Measurements from ENCODE around the gene KCNQ1OT1.

The KCNQ1OT1 gene

GRCh38 chr11:2702771-2703362, 3.1 kb upstream of the KCNQ1OT1 start:
- Histone ChIP-seq H3F3A (ENCODE audit: insufficient read depth, low read length) (no peaks in the 10 kb centered on the region), H3K27me3 (ENCODE audit: insufficient read depth, low read length) (no peaks in the 10 kb centered on the region), H3K9ac (ENCODE audit: low read length) (no peak overlapping the region), H4K20me1 (ENCODE audit: insufficient read depth, low read length) (no peaks in the 10 kb centered on the region), H3K79me2 (ENCODE audit: insufficient read depth, low read length) (peaks cover 9% of the 10 kb centered on the region), H3K27ac (ENCODE audit: low read depth, low read length, poor library complexity, severe bottlenecking) (peak overlapping the region; percentile 42), H3K9me2 (ENCODE audit: low read depth, low read length) (no peaks in the 10 kb centered on the region), H3K4me1 (ENCODE audit: insufficient read depth, low read length, severe bottlenecking) (peaks cover 45% of the 10 kb centered on the region), H3K4me3 (ENCODE audit: low read depth, low read length, poor library complexity, severe bottlenecking) (no peak overlapping the region), H3K9me3 (ENCODE audit: low read length) (no peaks in the 10 kb centered on the region), H3K36me3 (ENCODE audit: insufficient read depth, low read length) (no peaks in the 10 kb centered on the region; the same call in 1 of the 2 replicates), H2AFZ (ENCODE audit: low read length) (no peak overlapping the region), H3K4me2 (ENCODE audit: low read length) (peak overlapping the region; percentile 29; the same call in 1 of the 2 replicates)
- no peak for TF ChIP-seq CTCF (IDR thresholded peaks at IDR 0.05; ENCODE audit: low read length)
- no peak for TF ChIP-seq EZH2 (IDR thresholded peaks at IDR 0.05; ENCODE audit: borderline replicate concordance, low read length)

- Histone ChIP-seq H3K9ac (ENCODE audit: low read length) (no peak overlapping the region), H4K20me1 (ENCODE audit: insufficient read depth, low read length) (no peaks in the 10 kb centered on the region), H3K4me1 (ENCODE audit: insufficient read depth, low read length, severe bottlenecking) (peaks cover 54% of the 10 kb centered on the region), H3K27me3 (ENCODE audit: insufficient read depth, low read length) (no peaks in the 10 kb centered on the region), H3F3A (ENCODE audit: insufficient read depth, low read length) (no peaks in the 10 kb centered on the region), H3K4me2 (ENCODE audit: low read length) (no peak overlapping the region), H3K9me2 (ENCODE audit: low read depth, low read length) (no peaks in the 10 kb centered on the region), H3K4me3 (ENCODE audit: low read depth, low read length, poor library complexity, severe bottlenecking) (no peak overlapping the region), H2AFZ (ENCODE audit: low read length) (no peak overlapping the region), H3K27ac (ENCODE audit: low read depth, low read length, poor library complexity, severe bottlenecking) (peak overlapping the region; percentile 74), H3K36me3 (ENCODE audit: insufficient read depth, low read length) (no peaks in the 10 kb centered on the region; the same call in 1 of the 2 replicates), H3K9me3 (ENCODE audit: low read length) (no peaks in the 10 kb centered on the region), H3K79me2 (ENCODE audit: insufficient read depth, low read length) (peaks cover 15% of the 10 kb centered on the region)
- TF ChIP-seq EZH2 (IDR thresholded peaks at IDR 0.05; ENCODE audit: borderline replicate concordance, low read length) (no peak), CTCF (IDR thresholded peaks at IDR 0.05; ENCODE audit: low read length) (no peak)
These were observed 2.2 kb upstream of the KCNQ1OT1 start for GRCh38 chr11:2701898-2702434.

GRCh38 chr11:2701230-2701629, 1.4 kb upstream of the KCNQ1OT1 start:
- H3K9me3 ChIP-seq (ENCODE audit: low read length) = no peaks in the 10 kb centered on the region
- H3F3A ChIP-seq (ENCODE audit: insufficient read depth, low read length) = no peaks in the 10 kb centered on the region
- H3K9ac ChIP-seq (ENCODE audit: low read length) = peak overlapping the region; percentile 97
- H3K27ac ChIP-seq (ENCODE audit: low read depth, low read length, poor library complexity, severe bottlenecking) = peak overlapping the region; percentile 74
- peak overlapping the region; percentile 85 for H3K4me3 ChIP-seq (ENCODE audit: low read depth, low read length, poor library complexity, severe bottlenecking)
- no peaks in the 10 kb centered on the region for H3K9me2 ChIP-seq (ENCODE audit: low read depth, low read length)
- H3K4me1 ChIP-seq (ENCODE audit: insufficient read depth, low read length, severe bottlenecking) = peaks cover 62% of the 10 kb centered on the region
- peaks cover 21% of the 10 kb centered on the region for H3K79me2 ChIP-seq (ENCODE audit: insufficient read depth, low read length)
- no peaks in the 10 kb centered on the region for H4K20me1 ChIP-seq (ENCODE audit: insufficient read depth, low read length)
- TF ChIP-seq EZH2 (IDR thresholded peaks at IDR 0.05; ENCODE audit: borderline replicate concordance, low read length) (no peak), CTCF (IDR thresholded peaks at IDR 0.05; ENCODE audit: low read length) (no peak)
- H3K36me3 ChIP-seq (ENCODE audit: insufficient read depth, low read length) = no peaks in the 10 kb centered on the region; the same call in 1 of the 2 replicates
- peak overlapping the region; percentile 80 for H3K4me2 ChIP-seq (ENCODE audit: low read length)
- H2AFZ ChIP-seq (ENCODE audit: low read length) = no peak overlapping the region
- H3K27me3 ChIP-seq (ENCODE audit: insufficient read depth, low read length) = no peaks in the 10 kb centered on the region

All from OCI-LY1 (cell line).